HG02623 (cell line): ENCODE measurements around the gene SLC18B1.

ENCODE experiments used
- ATAC-seq: cut with Tn5 transposase; IDR thresholded peaks from one replicate; pipeline ENCODE4 v1.9.1; 2021; ENCODE audit warnings: moderate library complexity; ENCODE audit not compliant: unreplicated experiment

The SLC18B1 gene

GRCh38 chr6:132797951-132798868 is at the start of gene SLC18B1:
SLC18B1 (minus strand) TSS chr6:132798637; CDS start chr6:132798456, 181 bp downstream.
- ATAC-seq = peak; percentile 33

- no peak for ATAC-seq
Measured at GRCh38 chr6:132843316-132844035, 45.0 kb upstream of the SLC18B1 start.

GRCh38 chr6:132841966-132842365 is 43.5 kb upstream of the SLC18B1 start:
- ATAC-seq = no peak

GRCh38 chr6:132832891-132833290 is 34.5 kb upstream of the SLC18B1 start:
- ATAC-seq = no peak

- ATAC-seq = no peak
Measured at GRCh38 chr6:132830334-132830751, 31.9 kb upstream of the SLC18B1 start.

GRCh38 chr6:132820629-132821381 is 22.4 kb upstream of the SLC18B1 start:
- ATAC-seq = no peak

GRCh38 chr6:132819405-132820161 is 21.1 kb upstream of the SLC18B1 start:
- no peak for ATAC-seq

GRCh38 chr6:132818404-132819359 is 20.2 kb upstream of the SLC18B1 start:
- no peak for ATAC-seq

- ATAC-seq = no peak
Measured at GRCh38 chr6:132817554-132818403, 19.3 kb upstream of the SLC18B1 start.

- ATAC-seq = no peak
Measured at GRCh38 chr6:132816660-132817059, 18.2 kb upstream of the SLC18B1 start.

- ATAC-seq = no peak
Measured at GRCh38 chr6:132814716-132815570, 16.5 kb upstream of the SLC18B1 start.

- ATAC-seq = peak; percentile 17
Measured at GRCh38 chr6:132813173-132813856, 14.9 kb upstream of the SLC18B1 start.

- no peak for ATAC-seq
Measured at GRCh38 chr6:132812756-132813172, 14.3 kb upstream of the SLC18B1 start.

GRCh38 chr6:132812255-132812732 is 13.9 kb upstream of the SLC18B1 start:
- no peak for ATAC-seq

- ATAC-seq = no peak
Measured at GRCh38 chr6:132811276-132811675, 12.8 kb upstream of the SLC18B1 start.

- no peak for ATAC-seq
Measured at GRCh38 chr6:132805548-132805947, 7.1 kb upstream of the SLC18B1 start.

GRCh38 chr6:132804251-132804650 is 5.8 kb upstream of the SLC18B1 start:
- no peak for ATAC-seq
